Neural cell (in vitro differentiated cells): ENCODE data around the gene SKIL. TPM values are rescaled to one million over a fixed set of nuclear protein-coding genes. Genes with fewer than 3 reads are reported as not detected.

Experiments
- H2AFZ ChIP-seq: fragments of 200-600, 300-800 bp; sonication (generic), shearing (Covaris generic); 2 replicates; pipeline ENCODE4 v1.6.0; 2014; ENCODE audit warnings: low read depth, mild to moderate bottlenecking, antibody characterized with exemption, low read length, moderate library complexity
- H3F3A ChIP-seq: fragments of 200-600 bp; shearing (Covaris generic); 2 replicates; pipeline ENCODE4 v1.6.1; 2016; ENCODE audit warnings: mild to moderate bottlenecking, moderate library complexity, mixed read lengths, antibody characterized with exemption, low read length; ENCODE audit not compliant: insufficient read depth, poor library complexity, severe bottlenecking
- H3K27ac ChIP-seq: fragments of 200-600, 300-800 bp; sonication (generic), shearing (Covaris generic); 2 replicates; pipeline ENCODE4 v1.5.1; 2014; ENCODE audit warnings: mild to moderate bottlenecking, low read length, moderate library complexity
- H3K27me3 ChIP-seq: fragments of 300-800, 200-600 bp; sonication (generic), shearing (Covaris generic); 2 replicates; pipeline ENCODE4 v1.6.0; 2014; ENCODE audit warnings: mild to moderate bottlenecking, low read depth, low read length, moderate library complexity; ENCODE audit not compliant: insufficient read depth
- H3K36me3 ChIP-seq: fragments of 300-800, 200-600 bp; sonication (generic), shearing (Covaris generic); 2 replicates; pipeline ENCODE4 v1.5.1; 2014; ENCODE audit warnings: mild to moderate bottlenecking, antibody characterized with exemption, low read length, moderate library complexity; ENCODE audit not compliant: insufficient read depth
- H3K4me2 ChIP-seq: fragments of 300-800, 200-600 bp; sonication (generic), shearing (Covaris generic); 2 replicates; pipeline ENCODE4 v1.6.0; 2014; ENCODE audit warnings: mild to moderate bottlenecking, low read length
- H3K4me3 ChIP-seq: fragments of 300-800, 200-600 bp; sonication (generic), shearing (Covaris generic); 2 replicates; pipeline ENCODE4 v1.5.1; 2014; ENCODE audit warnings: mild to moderate bottlenecking, low read length, moderate library complexity
- H3K79me2 ChIP-seq: fragments of 200-600 bp; shearing (Covaris generic); replicated peaks from 2 replicates; pipeline ENCODE4 v1.6.0; 2014; ENCODE audit warnings: mild to moderate bottlenecking, low read length, moderate library complexity; ENCODE audit not compliant: insufficient read depth
- H3K9ac ChIP-seq: fragments of 300-800, 200-600 bp; sonication (generic), shearing (Covaris generic); 2 replicates; pipeline ENCODE4 v1.6.1; 2016; ENCODE audit warnings: mild to moderate bottlenecking, low read length, mixed read lengths
- H3K9me2 ChIP-seq: fragments of 200-600 bp; shearing (Covaris generic); 2 replicates; pipeline ENCODE4 v1.6.1; 2016; ENCODE audit warnings: mild to moderate bottlenecking, low read length, mixed read lengths; ENCODE audit not compliant: insufficient read depth
- H3K9me3 ChIP-seq: fragments of 200-600, 300-800 bp; sonication (generic), shearing (Covaris generic); 2 replicates; pipeline ENCODE4 v1.6.1; 2016; ENCODE audit warnings: mild to moderate bottlenecking, mixed run types, low read length, moderate library complexity, mixed read lengths
- H4K20me1 ChIP-seq: fragments of 200-600 bp; shearing (Covaris generic); 2 replicates; pipeline ENCODE4 v1.6.1; 2016; ENCODE audit warnings: mild to moderate bottlenecking, mixed run types; ENCODE audit not compliant: insufficient read depth
- EP300 ChIP-seq: fragments of 450-650 bp; conservative IDR thresholded peaks from 2 replicates; pipeline ENCODE4 v1.6.1; 2014; ENCODE audit warnings: antibody characterized with exemption, mild to moderate bottlenecking, moderate library complexity; ENCODE audit not compliant: poor library complexity, severe bottlenecking
- EZH2 ChIP-seq: fragments of 200-600, 300-800 bp; shearing (Covaris generic), sonication (generic); IDR thresholded peaks from 2 replicates; pipeline ENCODE4 v1.6.1; 2014; ENCODE audit warnings: antibody characterized with exemption, low read length, borderline replicate concordance, mild to moderate bottlenecking; ENCODE audit not compliant: insufficient read depth, poor library complexity, severe bottlenecking
- MXI1 ChIP-seq: fragments of 450-650 bp; conservative IDR thresholded peaks from 2 replicates; pipeline ENCODE4 v1.6.1; 2014; ENCODE audit warnings: antibody characterized with exemption, mild to moderate bottlenecking; ENCODE audit not compliant: poor library complexity, severe bottlenecking
- POLR2AphosphoS5 ChIP-seq: IDR thresholded peaks from 2 replicates; pipeline ENCODE4 v1.6.1; 2012
- RAD21 ChIP-seq: fragments of 450-650 bp; conservative IDR thresholded peaks from 2 replicates; pipeline ENCODE4 v1.6.1; 2014; ENCODE audit warnings: antibody characterized with exemption, mild to moderate bottlenecking, moderate library complexity
- SMC3 ChIP-seq: fragments of 450-650 bp; conservative IDR thresholded peaks from 2 replicates; pipeline ENCODE4 v1.6.1; 2014; ENCODE audit warnings: antibody characterized with exemption, mild to moderate bottlenecking, moderate library complexity; ENCODE audit not compliant: poor library complexity
- TAF1 ChIP-seq: IDR thresholded peaks from 2 replicates; pipeline ENCODE4 v1.6.1; 2012; ENCODE audit warnings: low read depth
- polyA plus RNA-seq: library from polyadenylated mRNA; depleted of rRNA; stranded (reverse); fragments of >200 nt; gene quantifications from 2 replicates; pipeline ENCODE4 v1.2.3, GENCODE V29; 2014
- TF ChIP-seq, protein P1 (sequence below): IDR thresholded peaks from 2 replicates; pipeline ENCODE4 v1.6.1; 2012; ENCODE audit warnings: borderline replicate concordance
- TF ChIP-seq, protein P2 (sequence below): fragments of 450-650 bp; IDR thresholded peaks from 2 replicates; pipeline ENCODE4 v1.5.1; 2014; ENCODE audit warnings: antibody characterized with exemption, mild to moderate bottlenecking, moderate library complexity; ENCODE audit not compliant: poor library complexity, severe bottlenecking

Gene SKIL
- polyA plus RNA-seq, 1 donor from 2014 or later: 36.9 TPM

DNA sequence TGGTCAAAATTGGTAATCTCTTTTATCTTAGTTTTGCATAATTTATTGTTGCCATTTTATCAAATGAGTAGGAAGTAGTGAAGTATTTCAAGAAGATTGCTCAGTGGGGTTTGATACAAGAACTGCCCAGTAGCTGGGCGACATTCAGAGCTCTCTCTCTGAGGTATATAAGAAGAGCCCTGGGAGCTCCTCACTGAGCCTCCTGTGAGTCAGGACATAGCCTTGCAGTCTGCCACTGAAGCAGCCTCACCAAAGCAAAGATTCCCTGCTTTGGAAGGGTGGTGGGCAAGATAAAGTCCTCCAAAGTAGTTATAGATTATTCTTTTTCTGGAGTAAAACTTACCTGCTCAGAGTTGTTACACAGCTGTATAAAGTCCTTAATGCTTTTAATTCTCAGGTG is 26.1 kb downstream of the SKIL start:
- Histone ChIP-seq H3K4me3 (no peak overlapping the region), H3K36me3 (no peaks in the 10 kb centered on the region), H3F3A (no peaks in the 10 kb centered on the region), H4K20me1 (no peaks in the 10 kb centered on the region), H3K9me3 (no peaks in the 10 kb centered on the region), H3K27me3 (no peaks in the 10 kb centered on the region), H2AFZ (no peak overlapping the region), H3K27ac (no peak overlapping the region), H3K4me2 (no peak overlapping the region), H3K79me2 (no peaks in the 10 kb centered on the region), H3K9me2 (no peaks in the 10 kb centered on the region), H3K9ac (no peak overlapping the region)
- TF ChIP-seq EP300 (no peak), SMC3 (no peak), RAD21 (no peak), MXI1 (no peak), EZH2 (no peak), POLR2AphosphoS5 (no peak), TAF1 (no peak)
- TF ChIP-seq, protein P1, sequence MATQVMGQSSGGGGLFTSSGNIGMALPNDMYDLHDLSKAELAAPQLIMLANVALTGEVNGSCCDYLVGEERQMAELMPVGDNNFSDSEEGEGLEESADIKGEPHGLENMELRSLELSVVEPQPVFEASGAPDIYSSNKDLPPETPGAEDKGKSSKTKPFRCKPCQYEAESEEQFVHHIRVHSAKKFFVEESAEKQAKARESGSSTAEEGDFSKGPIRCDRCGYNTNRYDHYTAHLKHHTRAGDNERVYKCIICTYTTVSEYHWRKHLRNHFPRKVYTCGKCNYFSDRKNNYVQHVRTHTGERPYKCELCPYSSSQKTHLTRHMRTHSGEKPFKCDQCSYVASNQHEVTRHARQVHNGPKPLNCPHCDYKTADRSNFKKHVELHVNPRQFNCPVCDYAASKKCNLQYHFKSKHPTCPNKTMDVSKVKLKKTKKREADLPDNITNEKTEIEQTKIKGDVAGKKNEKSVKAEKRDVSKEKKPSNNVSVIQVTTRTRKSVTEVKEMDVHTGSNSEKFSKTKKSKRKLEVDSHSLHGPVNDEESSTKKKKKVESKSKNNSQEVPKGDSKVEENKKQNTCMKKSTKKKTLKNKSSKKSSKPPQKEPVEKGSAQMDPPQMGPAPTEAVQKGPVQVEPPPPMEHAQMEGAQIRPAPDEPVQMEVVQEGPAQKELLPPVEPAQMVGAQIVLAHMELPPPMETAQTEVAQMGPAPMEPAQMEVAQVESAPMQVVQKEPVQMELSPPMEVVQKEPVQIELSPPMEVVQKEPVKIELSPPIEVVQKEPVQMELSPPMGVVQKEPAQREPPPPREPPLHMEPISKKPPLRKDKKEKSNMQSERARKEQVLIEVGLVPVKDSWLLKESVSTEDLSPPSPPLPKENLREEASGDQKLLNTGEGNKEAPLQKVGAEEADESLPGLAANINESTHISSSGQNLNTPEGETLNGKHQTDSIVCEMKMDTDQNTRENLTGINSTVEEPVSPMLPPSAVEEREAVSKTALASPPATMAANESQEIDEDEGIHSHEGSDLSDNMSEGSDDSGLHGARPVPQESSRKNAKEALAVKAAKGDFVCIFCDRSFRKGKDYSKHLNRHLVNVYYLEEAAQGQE: no peak
- TF ChIP-seq, protein P2, sequence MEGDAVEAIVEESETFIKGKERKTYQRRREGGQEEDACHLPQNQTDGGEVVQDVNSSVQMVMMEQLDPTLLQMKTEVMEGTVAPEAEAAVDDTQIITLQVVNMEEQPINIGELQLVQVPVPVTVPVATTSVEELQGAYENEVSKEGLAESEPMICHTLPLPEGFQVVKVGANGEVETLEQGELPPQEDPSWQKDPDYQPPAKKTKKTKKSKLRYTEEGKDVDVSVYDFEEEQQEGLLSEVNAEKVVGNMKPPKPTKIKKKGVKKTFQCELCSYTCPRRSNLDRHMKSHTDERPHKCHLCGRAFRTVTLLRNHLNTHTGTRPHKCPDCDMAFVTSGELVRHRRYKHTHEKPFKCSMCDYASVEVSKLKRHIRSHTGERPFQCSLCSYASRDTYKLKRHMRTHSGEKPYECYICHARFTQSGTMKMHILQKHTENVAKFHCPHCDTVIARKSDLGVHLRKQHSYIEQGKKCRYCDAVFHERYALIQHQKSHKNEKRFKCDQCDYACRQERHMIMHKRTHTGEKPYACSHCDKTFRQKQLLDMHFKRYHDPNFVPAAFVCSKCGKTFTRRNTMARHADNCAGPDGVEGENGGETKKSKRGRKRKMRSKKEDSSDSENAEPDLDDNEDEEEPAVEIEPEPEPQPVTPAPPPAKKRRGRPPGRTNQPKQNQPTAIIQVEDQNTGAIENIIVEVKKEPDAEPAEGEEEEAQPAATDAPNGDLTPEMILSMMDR: no peak

DNA sequence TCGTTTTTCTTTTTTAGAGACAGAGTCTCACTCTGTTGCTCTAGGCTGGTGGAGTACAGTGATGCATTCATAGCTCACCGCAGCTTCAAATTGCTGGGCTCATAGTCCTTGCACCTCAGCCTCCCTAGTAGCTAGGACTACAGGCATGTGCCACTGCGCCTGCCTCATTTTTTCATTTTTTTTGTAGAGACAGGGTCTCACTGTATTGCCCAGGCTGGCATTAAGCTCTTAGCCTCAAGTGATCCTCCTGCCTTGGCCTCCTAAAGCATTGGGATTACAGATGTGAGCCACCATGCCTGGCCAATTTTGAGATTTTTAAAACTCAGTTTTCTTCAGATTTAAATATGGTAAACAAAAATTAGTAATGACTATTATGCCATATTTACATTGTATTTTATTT is 29.0 kb downstream of the SKIL start:
- Histone ChIP-seq H4K20me1 (no peaks in the 10 kb centered on the region), H3F3A (no peaks in the 10 kb centered on the region), H3K36me3 (peaks cover 6% of the 10 kb centered on the region), H3K79me2 (no peaks in the 10 kb centered on the region), H3K9me3 (no peaks in the 10 kb centered on the region), H3K9me2 (no peaks in the 10 kb centered on the region), H3K27ac (no peak overlapping the region), H3K4me3 (no peak overlapping the region), H3K4me2 (no peak overlapping the region), H2AFZ (no peak overlapping the region), H3K27me3 (no peaks in the 10 kb centered on the region), H3K9ac (no peak overlapping the region)
- TF ChIP-seq EP300 (no peak), MXI1 (no peak), RAD21 (no peak), SMC3 (no peak), EZH2 (no peak)
- TF ChIP-seq, protein P1: no peak
- TF ChIP-seq, protein P2: no peak
